Activated CD8-positive, alpha-beta memory T cell treated with anti-CD3 and anti-CD28 coated beads for 36 hours (primary cell): ENCODE data around the gene TRIM64C. TPM values are rescaled to one million over a fixed set of nuclear protein-coding genes. Genes with fewer than 3 reads are reported as not detected.
"Not testable (repeated sequence)": the region's sequence is repeated elsewhere in the genome, so short reads cannot be mapped to it uniquely, and the experiment has no call there.

Source experiments
- CTCF ChIA-PET: fragments of 350-600 bp; sonication (Branson Sonifier 250); formaldehyde crosslinking; loops from one replicate; lab custom pipeline; 2021; ENCODE audit warnings: antibody characterized with exemption; lab: Charles Lee
- POLR2A ChIA-PET: fragments of 350-600 bp; sonication (Branson Sonifier 250); formaldehyde crosslinking; loops from one replicate; lab custom pipeline; 2021; ENCODE audit warnings: antibody characterized with exemption; lab: Charles Lee
- total RNA-seq, 2 experiments: library from RNA; stranded (reverse); gene quantifications; one replicate each; pipeline ENCODE4 v1.2.3, GENCODE V29; 2021

TRIM64C gene, protein sequence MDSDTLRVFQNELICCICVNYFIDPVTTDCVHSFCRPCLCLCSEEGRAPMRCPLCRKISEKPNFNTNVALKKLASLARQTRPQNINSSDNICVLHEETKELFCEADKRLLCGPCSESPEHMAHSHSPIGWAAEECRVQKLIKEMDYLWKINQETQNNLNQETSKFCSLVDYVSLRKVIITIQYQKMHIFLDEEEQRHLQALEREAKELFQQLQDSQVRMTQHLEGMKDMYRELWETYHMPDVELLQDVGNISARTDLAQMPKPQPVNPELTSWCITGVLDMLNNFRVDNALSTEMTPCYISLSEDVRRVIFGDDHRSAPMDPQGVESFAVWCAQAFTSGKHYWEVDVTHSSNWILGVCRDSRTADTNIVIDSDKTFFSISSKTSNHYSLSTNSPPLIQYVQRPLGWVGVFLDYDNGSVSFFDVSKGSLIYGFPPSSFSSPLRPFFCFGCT
- total RNA-seq: not detected

DNA sequence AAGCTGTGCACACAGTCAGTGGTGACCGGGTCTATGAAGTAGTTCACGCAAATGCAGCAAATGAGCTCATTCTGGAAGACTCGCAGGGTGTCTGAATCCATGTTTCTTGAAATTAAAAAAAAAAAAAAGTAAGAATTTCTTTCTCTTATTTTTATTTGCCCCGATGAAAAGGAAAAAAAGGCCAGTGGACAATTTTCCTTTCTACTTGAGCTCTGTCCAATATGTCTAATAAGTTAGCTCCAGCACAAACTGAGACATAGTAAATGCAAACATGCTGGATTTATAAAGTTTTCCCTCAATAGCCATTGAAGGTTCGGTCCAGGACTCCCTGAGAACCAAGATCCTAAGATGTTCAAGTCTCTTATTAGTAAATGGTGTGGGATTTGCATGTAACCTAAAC lies at the start of gene TRIM64C:
TRIM64C (minus strand) TSS at position 101 of the 400 bp plus-strand sequence; CDS start at position 101, 0 bp downstream.
- POLR2A ChIA-PET, CTCF ChIA-PET: not testable (repeated sequence)

DNA sequence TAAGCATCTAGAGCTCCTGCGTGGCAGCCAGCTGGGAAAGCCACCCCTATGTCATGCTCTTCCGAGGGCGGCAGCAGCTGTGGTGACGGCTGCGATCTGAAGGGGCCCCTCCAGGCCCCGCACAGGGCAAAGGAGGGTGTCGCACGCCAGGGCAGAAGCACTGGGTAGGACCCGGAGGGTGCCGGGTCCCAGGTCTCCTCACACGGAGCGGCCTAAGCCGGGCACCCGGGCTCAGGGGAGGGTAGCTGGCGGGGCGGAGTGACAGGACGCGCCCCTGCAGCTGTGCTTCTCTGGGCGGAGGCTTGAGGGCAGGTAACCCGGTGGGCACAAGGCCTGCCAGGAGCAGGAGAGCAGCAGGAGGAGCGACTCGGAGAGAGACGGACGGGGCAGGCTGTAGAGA lies 43.4 kb upstream of the TRIM64C start:
- POLR2A ChIA-PET, CTCF ChIA-PET: not testable (repeated sequence)

DNA sequence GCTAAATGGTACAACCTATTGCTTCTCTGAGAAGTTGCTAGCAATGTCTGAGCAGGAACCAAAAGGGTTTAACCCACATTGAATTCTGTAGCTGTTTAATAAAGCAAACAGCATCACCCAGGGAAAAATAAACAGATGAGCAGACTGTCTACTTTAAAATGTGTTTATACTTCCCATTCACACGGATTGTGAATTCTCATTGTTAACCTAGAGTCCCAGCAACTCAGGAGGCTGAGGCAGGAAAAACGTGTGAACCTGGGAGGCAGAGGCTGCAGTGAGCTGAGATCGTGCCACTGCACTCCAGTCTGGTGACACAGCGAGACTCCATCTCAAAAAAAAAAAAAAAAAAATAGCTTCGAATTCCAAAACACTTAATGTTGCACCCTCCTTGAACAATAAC lies 11.0 kb upstream of the TRIM64C start:
- POLR2A ChIA-PET, CTCF ChIA-PET: not testable (repeated sequence)

DNA sequence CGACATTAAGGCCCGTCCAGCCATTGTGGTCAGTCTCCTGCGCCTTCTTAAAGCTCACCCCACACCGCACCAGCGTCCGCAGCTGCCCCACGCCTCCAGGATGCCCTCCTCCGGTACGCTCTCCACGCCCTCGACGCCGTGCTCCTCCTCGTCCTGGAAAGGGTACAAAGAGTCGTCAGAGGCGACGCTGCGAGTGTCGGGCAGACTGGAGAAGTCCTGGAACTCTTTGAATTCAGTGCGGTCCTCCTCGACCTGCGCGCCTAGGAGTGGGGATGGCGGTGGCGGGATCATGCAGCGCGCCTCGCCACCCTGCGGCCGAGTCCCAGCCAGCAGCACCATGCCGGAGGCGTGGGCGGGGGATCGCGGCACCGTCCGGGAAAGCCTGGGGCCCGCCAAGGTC lies 9.1 kb downstream of the TRIM64C start:
- CTCF ChIA-PET: not testable (repeated sequence)

DNA sequence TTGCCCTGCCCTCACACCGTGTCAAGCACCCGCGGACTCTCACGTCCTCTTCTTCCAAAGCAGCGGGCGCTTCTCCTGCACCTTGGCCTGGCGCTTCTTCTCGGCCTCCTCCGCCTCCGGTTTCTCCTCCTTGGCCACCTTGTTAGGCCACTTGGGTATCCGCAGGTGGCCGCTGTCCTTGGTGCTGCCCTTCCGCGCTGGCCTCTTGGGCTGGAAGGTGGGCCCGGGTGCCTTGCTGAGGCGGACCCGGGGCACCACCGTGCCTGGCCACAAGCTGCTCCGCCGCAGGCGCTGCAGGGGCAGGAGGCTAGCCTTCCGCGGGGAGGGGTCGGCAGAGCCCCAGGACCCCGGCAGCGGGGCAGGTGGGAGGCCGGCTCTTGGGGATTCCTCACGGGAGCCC lies 10.7 kb downstream of the TRIM64C start:
- POLR2A ChIA-PET, CTCF ChIA-PET: not testable (repeated sequence)

More for the DNA sequence above, 9.1 kb downstream of the TRIM64C start:
- POLR2A ChIA-PET: not testable (repeated sequence)

DNA sequence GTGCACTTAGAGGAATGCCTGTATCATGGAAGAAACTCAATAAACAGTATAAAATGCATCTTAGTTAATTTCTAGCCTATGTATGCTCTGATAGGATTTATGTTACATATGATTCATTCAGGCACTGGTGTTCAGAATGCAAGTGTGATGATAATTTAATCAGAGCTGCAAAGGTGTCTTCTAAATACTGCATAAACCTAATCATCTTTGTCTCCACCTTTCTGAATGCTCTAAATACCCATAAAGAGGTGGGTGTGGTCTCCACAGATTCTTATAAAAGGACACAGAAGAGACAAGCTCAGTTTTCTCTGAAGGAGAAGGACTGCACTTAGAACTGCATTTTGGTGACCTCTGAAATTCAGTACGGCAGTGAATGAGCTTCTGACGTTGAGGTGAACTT lies 30.4 kb downstream of the TRIM64C start, which contains the start of gene TRIM49B:
TRIM49B (plus strand) TSS at position 301 of the 400 bp plus-strand sequence. CDS start 2,777 bp downstream, outside the sequence.
- POLR2A ChIA-PET, CTCF ChIA-PET: not testable (repeated sequence)

Other genes starting within 250 kb of the TRIM64C start
- gene TRIM51G, start 75.2 kb downstream of the TRIM64C start, total RNA-seq: not detected
- gene TRIM49B, start 30.3 kb downstream of the TRIM64C start, total RNA-seq: not detected
- gene FOLH1, start 149.5 kb upstream of the TRIM64C start, total RNA-seq: not detected